Bronchial epithelial cell (primary cell): ENCODE results near the gene FAM163A. TPM values are rescaled to one million over a fixed set of nuclear protein-coding genes. Genes with fewer than 3 reads are reported as not detected.

Experiments
- DNase-seq: peaks from one replicate; pipeline ENCODE4 v3.0.0-alpha.2; 2010; ENCODE audit warnings: low read depth
- FAIRE-seq: peaks from 2 replicates; lab custom pipeline; 2011; peaks lifted over from hg19 to GRCh38; lab: Jason Lieb, UNC
- H3K27me3 ChIP-seq: 2 replicates; pipeline ENCODE4 v1.5.1; 2011; ENCODE audit warnings: low read length; ENCODE audit not compliant: control insufficient read depth, insufficient read depth
- H3K36me3 ChIP-seq: 2 replicates; pipeline ENCODE4 v1.5.1; 2011; ENCODE audit warnings: low read length; ENCODE audit not compliant: control insufficient read depth, insufficient read depth
- H3K4me3 ChIP-seq: 2 replicates; pipeline ENCODE4 v1.5.1; 2011; ENCODE audit warnings: mild to moderate bottlenecking, low read depth, low read length, control low read depth
- CTCF ChIP-seq: IDR thresholded peaks from 2 replicates; pipeline ENCODE4 v1.5.1; 2011; ENCODE audit warnings: mild to moderate bottlenecking, moderate library complexity, low read length, control low read depth, inconsistent platforms; ENCODE audit not compliant: insufficient read depth, severe bottlenecking
- total RNA-seq: library from RNA; depleted of rRNA; stranded (reverse); fragments of >200 nt; gene quantifications from 2 replicates; pipeline ENCODE4 v1.2.1, GENCODE V29; 2014

The FAM163A gene
- total RNA-seq, 1 donor from 2014 or later: not detected

GRCh38 chr1:179761846-179762640 is 19.0 kb downstream of the FAM163A start:
- DNase-seq (no peak), FAIRE-seq (no peak)
- no peak for TF ChIP-seq CTCF
- no peak overlapping the region for H3K4me3 ChIP-seq
- no peaks in the 10 kb centered on the region for H3K27me3 ChIP-seq
- no peaks in the 10 kb centered on the region for H3K36me3 ChIP-seq

- FAIRE-seq: no peak
Observed at GRCh38 chr1:179767177-179767581, 24.1 kb downstream of the FAM163A start.

GRCh38 chr1:179767996-179768395 is 24.9 kb downstream of the FAM163A start:
- H3K36me3 ChIP-seq: no peaks in the 10 kb centered on the region
- H3K4me3 ChIP-seq: no peak overlapping the region
- no peak for TF ChIP-seq CTCF
- H3K27me3 ChIP-seq: no peaks in the 10 kb centered on the region
- DNase-seq: no peak
- no peak for FAIRE-seq

More at GRCh38 chr1:179767177-179767581, 24.1 kb downstream of the FAM163A start:
- no peak overlapping the region for H3K4me3 ChIP-seq
- H3K36me3 ChIP-seq: no peaks in the 10 kb centered on the region
- TF ChIP-seq CTCF: no peak
- H3K27me3 ChIP-seq: no peaks in the 10 kb centered on the region
- no peak for DNase-seq

- no peak for DNase-seq
- FAIRE-seq: no peak
Observed at GRCh38 chr1:179770887-179771502, 27.9 kb downstream of the FAM163A start.

GRCh38 chr1:179773264-179773663 is 30.2 kb downstream of the FAM163A start:
- H3K27me3 ChIP-seq: no peaks in the 10 kb centered on the region
- H3K36me3 ChIP-seq: no peaks in the 10 kb centered on the region
- TF ChIP-seq CTCF: no peak
- no peak for DNase-seq
- no peak for FAIRE-seq
- no peak overlapping the region for H3K4me3 ChIP-seq

More at GRCh38 chr1:179770887-179771502, 27.9 kb downstream of the FAM163A start:
- no peaks in the 10 kb centered on the region for H3K27me3 ChIP-seq
- H3K36me3 ChIP-seq: no peaks in the 10 kb centered on the region
- TF ChIP-seq CTCF: no peak
- H3K4me3 ChIP-seq: no peak overlapping the region
